HepG2 (cell line): ENCODE measurements around the gene PIP5K1C. TPM values are rescaled to one million over a fixed set of nuclear protein-coding genes. Genes with fewer than 3 reads are reported as not detected.

Source experiments
- CC2D1A ChIP-seq: sonication (generic); formaldehyde crosslinking; IDR thresholded peaks from 2 replicates; pipeline ENCODE4 v1.8.1; 2023; ENCODE audit warnings: mild to moderate bottlenecking, missing genetic modification reagents
- FOXK2 ChIP-seq: fragments of 450-650 bp; IDR thresholded peaks from 2 replicates; pipeline ENCODE4 v1.6.1; 2016
- FOXP1 ChIP-seq, 2 experiments: fragments of 450-650 bp in 1 of 2; IDR thresholded peaks; 2 replicates each; pipeline ENCODE4 v1.6.1; 2017 to 2018; ENCODE audit warnings: antibody characterized with exemption in 1 of 2
- MTF1 ChIP-seq: sonication (generic); formaldehyde crosslinking; IDR thresholded peaks from 2 replicates; pipeline ENCODE4 v1.5.0; 2020; ENCODE audit warnings: missing genetic modification reagents
- NFKBIZ ChIP-seq: IDR thresholded peaks from 2 replicates; pipeline ENCODE4 v1.6.1; 2018; ENCODE audit warnings: missing genetic modification reagents, missing compliant biosample characterization
- PITX1 ChIP-seq: sonication (generic); formaldehyde crosslinking; IDR thresholded peaks from 2 replicates; pipeline ENCODE4 v1.5.1; 2020; ENCODE audit warnings: mild to moderate bottlenecking, missing genetic modification reagents
- RNF2 ChIP-seq: fragments of 450-650 bp; conservative IDR thresholded peaks from 2 replicates; pipeline ENCODE4 v1.6.1; 2016; ENCODE audit warnings: low read depth
- SP5 ChIP-seq: IDR thresholded peaks from 2 replicates; pipeline ENCODE4 v1.6.1; 2016; ENCODE audit warnings: low read depth, borderline replicate concordance
- TBP ChIP-seq: sonication (generic); formaldehyde crosslinking; IDR thresholded peaks from 2 replicates; pipeline ENCODE4 v1.5.0; 2020; ENCODE audit warnings: missing genetic modification reagents
- ZNF235 ChIP-seq: sonication (generic); formaldehyde crosslinking; IDR thresholded peaks from 2 replicates; pipeline ENCODE4 v1.8.1; 2023; ENCODE audit warnings: mild to moderate bottlenecking, missing genetic modification reagents, borderline replicate concordance
- ZNF335 ChIP-seq: sonication (generic); formaldehyde crosslinking; IDR thresholded peaks from 2 replicates; pipeline ENCODE4 v1.4.0; 2020; ENCODE audit warnings: missing genetic modification reagents
- ZNF34 ChIP-seq: sonication (generic); formaldehyde crosslinking; IDR thresholded peaks from 2 replicates; pipeline ENCODE4 v1.4.0; 2020; ENCODE audit warnings: mild to moderate bottlenecking, missing genetic modification reagents, borderline replicate concordance
- ZNF558 ChIP-seq: sonication (generic); formaldehyde crosslinking; IDR thresholded peaks from 2 replicates; pipeline ENCODE4 v1.9.0; 2022; ENCODE audit warnings: mild to moderate bottlenecking, missing genetic modification reagents, borderline replicate concordance
- ZNF687 ChIP-seq: sonication (generic); formaldehyde crosslinking; IDR thresholded peaks from 2 replicates; pipeline ENCODE4 v1.5.1; 2020; ENCODE audit warnings: mild to moderate bottlenecking, missing genetic modification reagents, moderate library complexity
- ZNF713 ChIP-seq: sonication (generic); formaldehyde crosslinking; IDR thresholded peaks from 2 replicates; pipeline ENCODE4 v1.4.0; 2020; ENCODE audit warnings: mild to moderate bottlenecking, missing genetic modification reagents
- polyA plus RNA-seq, 8 experiments: library from polyadenylated mRNA; depleted of rRNA in 3 of 8; stranded (reverse) in 7 of 8; unstranded in 1 of 8; fragments of >200 nt; fragmentation: Illumina TruSeq in 4 of 8; extraction: Trizol in 4 of 8; gene quantifications; 2 replicates each; pipeline versions ENCODE4 v1.2.1 to v1.2.3, GENCODE V29; 2011 to 2016; ENCODE audit warnings: low read depth in 4 of 8, missing spikeins in 1 of 8, mixed read lengths in 1 of 8; ENCODE audit not compliant: insufficient read depth in 1 of 8
- total RNA-seq, 5 experiments: library from RNA; depleted of rRNA; stranded (reverse); fragments of >200 nt; fragmentation: Illumina TruSeq; extraction: Trizol; gene quantifications; 2 replicates each; pipeline ENCODE4 v1.2.3, GENCODE V29; 2016; ENCODE audit warnings: low read depth in 1 of 5
- TF ChIP-seq, protein P1 (sequence below): sonication (generic); formaldehyde crosslinking; IDR thresholded peaks from 2 replicates; pipeline ENCODE4 v1.8.0; 2022; ENCODE audit warnings: mild to moderate bottlenecking, missing genetic modification reagents; ENCODE audit not compliant: insufficient replicate concordance
- TF ChIP-seq, protein P2 (sequence below): sonication (generic); formaldehyde crosslinking; IDR thresholded peaks from 2 replicates; pipeline ENCODE4 v1.4.0; 2020; ENCODE audit warnings: mild to moderate bottlenecking, missing genetic modification reagents
- TF ChIP-seq, protein P3 (sequence below): sonication (generic); formaldehyde crosslinking; IDR thresholded peaks from 2 replicates; pipeline ENCODE4 v1.4.0; 2020; ENCODE audit warnings: missing genetic modification reagents
- TF ChIP-seq, protein P4 (sequence below): sonication (generic); formaldehyde crosslinking; conservative IDR thresholded peaks from 2 replicates; pipeline ENCODE4 v1.8.1; 2023; ENCODE audit warnings: missing genetic modification reagents
- TF ChIP-seq, protein P5 (sequence below): sonication (generic); formaldehyde crosslinking; conservative IDR thresholded peaks from 2 replicates; pipeline ENCODE4 v1.8.0; 2022; ENCODE audit warnings: mild to moderate bottlenecking, moderate library complexity, missing genetic modification reagents

The PIP5K1C gene
- total and polyA plus RNA-seq, 2 of the 13 experiments (the other 11 are each of a cell fraction or from before 2014, with no cell fraction given) = 3.6 to 4.3 TPM

DNA sequence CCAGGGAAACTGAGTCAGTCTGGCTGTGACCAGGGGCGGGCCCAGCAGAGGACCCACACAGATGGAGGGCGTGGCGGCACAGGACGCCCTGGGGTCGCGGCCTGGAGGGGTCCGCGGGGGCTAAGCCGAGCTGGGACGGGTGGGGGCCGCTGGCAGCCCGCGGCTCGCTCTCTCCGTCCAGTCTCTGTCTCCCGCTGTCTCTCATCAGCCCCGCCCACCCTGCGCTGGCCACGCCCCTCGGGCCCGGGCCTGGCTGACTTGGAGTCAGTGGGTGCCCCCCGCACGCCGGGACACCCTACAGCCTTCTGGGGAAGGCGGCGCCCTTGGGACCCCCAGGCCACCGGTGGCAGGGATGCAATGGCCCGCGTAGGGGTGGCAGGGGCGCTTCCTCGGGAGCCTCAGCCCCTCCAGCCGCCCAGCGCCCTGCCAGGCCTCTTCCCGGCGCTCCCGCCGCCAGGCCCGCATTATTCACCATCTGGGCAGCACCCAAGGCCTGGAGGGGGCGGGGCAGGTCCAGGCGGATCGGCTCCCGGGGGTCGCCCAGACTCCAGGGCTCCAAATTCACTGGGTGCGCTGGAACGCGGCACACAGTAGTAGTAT, 93.5 kb downstream of the PIP5K1C start, which contains the start of gene TBXA2R (continued):
- TF ChIP-seq TBP (CRISPR knock-in tag) (no peak), ZNF34 (CRISPR knock-in tag) (no peak), ZNF558 (CRISPR knock-in tag) (no peak), NFKBIZ (no peak), FOXP1 (IDR thresholded peaks at IDR 0.05) (no peak), FOXP1 (CRISPR knock-in tag; IDR thresholded peaks at IDR 0.05) (no peak), ZNF335 (CRISPR knock-in tag) (peak; percentile 49; the same call in 1 of the 2 replicates), ZNF713 (CRISPR knock-in tag) (no peak), CC2D1A (CRISPR knock-in tag) (no peak), ZNF687 (0 out of 2 replicates have a peak, but pooled peaks have one; percentile 32), MTF1 (no peak), PITX1 (CRISPR knock-in tag) (no peak), SP5 (CRISPR knock-in tag) (peak; percentile 17; the same call in 1 of the 2 replicates), RNF2 (no peak), ZNF235 (CRISPR knock-in tag) (no peak), FOXK2 (no peak)
- TF ChIP-seq, protein P1, sequence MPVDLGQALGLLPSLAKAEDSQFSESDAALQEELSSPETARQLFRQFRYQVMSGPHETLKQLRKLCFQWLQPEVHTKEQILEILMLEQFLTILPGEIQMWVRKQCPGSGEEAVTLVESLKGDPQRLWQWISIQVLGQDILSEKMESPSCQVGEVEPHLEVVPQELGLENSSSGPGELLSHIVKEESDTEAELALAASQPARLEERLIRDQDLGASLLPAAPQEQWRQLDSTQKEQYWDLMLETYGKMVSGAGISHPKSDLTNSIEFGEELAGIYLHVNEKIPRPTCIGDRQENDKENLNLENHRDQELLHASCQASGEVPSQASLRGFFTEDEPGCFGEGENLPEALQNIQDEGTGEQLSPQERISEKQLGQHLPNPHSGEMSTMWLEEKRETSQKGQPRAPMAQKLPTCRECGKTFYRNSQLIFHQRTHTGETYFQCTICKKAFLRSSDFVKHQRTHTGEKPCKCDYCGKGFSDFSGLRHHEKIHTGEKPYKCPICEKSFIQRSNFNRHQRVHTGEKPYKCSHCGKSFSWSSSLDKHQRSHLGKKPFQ = no peak
- TF ChIP-seq, protein P2, sequence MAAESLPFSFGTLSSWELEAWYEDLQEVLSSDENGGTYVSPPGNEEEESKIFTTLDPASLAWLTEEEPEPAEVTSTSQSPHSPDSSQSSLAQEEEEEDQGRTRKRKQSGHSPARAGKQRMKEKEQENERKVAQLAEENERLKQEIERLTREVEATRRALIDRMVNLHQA (CRISPR knock-in tag) = no peak
- TF ChIP-seq, protein P3, sequence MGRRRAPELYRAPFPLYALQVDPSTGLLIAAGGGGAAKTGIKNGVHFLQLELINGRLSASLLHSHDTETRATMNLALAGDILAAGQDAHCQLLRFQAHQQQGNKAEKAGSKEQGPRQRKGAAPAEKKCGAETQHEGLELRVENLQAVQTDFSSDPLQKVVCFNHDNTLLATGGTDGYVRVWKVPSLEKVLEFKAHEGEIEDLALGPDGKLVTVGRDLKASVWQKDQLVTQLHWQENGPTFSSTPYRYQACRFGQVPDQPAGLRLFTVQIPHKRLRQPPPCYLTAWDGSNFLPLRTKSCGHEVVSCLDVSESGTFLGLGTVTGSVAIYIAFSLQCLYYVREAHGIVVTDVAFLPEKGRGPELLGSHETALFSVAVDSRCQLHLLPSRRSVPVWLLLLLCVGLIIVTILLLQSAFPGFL = no peak
- TF ChIP-seq, protein P4, sequence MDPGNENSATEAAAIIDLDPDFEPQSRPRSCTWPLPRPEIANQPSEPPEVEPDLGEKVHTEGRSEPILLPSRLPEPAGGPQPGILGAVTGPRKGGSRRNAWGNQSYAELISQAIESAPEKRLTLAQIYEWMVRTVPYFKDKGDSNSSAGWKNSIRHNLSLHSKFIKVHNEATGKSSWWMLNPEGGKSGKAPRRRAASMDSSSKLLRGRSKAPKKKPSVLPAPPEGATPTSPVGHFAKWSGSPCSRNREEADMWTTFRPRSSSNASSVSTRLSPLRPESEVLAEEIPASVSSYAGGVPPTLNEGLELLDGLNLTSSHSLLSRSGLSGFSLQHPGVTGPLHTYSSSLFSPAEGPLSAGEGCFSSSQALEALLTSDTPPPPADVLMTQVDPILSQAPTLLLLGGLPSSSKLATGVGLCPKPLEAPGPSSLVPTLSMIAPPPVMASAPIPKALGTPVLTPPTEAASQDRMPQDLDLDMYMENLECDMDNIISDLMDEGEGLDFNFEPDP (CRISPR knock-in tag) = no peak
- TF ChIP-seq, protein P5, sequence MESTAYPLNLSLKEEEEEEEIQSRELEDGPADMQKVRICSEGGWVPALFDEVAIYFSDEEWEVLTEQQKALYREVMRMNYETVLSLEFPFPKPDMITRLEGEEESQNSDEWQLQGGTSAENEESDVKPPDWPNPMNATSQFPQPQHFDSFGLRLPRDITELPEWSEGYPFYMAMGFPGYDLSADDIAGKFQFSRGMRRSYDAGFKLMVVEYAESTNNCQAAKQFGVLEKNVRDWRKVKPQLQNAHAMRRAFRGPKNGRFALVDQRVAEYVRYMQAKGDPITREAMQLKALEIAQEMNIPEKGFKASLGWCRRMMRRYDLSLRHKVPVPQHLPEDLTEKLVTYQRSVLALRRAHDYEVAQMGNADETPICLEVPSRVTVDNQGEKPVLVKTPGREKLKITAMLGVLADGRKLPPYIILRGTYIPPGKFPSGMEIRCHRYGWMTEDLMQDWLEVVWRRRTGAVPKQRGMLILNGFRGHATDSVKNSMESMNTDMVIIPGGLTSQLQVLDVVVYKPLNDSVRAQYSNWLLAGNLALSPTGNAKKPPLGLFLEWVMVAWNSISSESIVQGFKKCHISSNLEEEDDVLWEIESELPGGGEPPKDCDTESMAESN (CRISPR knock-in tag) = no peak
